GM19395 (cell line): ENCODE measurements around the gene AIG1.

Source experiments
- ATAC-seq: cut with Tn5 transposase; IDR thresholded peaks from one replicate; pipeline ENCODE4 v1.9.1; 2021; ENCODE audit warnings: mild to moderate bottlenecking, moderate library complexity; ENCODE audit not compliant: unreplicated experiment

The AIG1 gene

DNA sequence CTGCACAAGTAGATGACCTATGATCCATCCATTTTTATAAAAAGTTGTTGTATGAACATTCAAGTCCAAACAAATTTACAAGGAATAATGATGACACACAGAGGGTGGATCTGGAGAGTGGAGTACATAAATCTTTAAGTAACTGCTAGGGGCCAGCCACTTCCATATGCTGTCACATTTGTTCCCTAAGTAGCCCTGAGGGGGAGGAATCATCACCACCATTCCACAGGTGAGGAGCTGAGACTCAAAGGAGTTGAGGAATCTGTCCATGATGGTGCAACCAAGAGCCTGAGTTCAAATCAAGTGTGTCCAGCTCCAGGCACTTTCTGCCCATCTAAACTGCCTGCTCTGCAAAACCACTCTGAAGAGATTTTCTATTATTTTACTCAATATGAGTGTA is 132.1 kb downstream of the AIG1 start:
- ATAC-seq, result no peak

DNA sequence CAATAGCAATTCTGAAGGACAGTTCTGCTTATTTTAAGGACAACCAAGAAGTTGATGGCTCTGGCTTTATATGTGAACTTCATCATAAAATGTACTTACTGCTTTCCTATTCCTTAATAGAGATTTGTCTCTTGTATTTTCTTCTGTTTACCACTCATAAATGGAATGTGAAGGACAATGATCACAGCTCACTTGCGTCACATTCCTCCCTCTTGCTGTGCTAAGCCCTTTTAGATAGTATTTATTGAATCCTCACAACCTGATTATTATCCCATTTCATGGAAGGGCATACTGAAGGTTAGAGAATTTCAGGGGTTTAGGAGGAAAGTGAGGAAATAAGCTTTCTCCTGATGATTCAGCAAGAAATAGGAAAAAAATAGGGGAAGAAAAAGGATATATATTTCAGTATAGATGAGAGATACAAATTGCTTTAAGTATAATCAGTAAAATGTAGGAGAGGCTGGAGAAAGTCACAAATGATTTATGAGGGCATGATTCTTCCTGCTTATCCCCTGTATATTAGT is 132.9 kb downstream of the AIG1 start:
- no peak for ATAC-seq

GRCh38 chr6:143194095-143194589 is 133.5 kb downstream of the AIG1 start:
- ATAC-seq, result no peak

DNA sequence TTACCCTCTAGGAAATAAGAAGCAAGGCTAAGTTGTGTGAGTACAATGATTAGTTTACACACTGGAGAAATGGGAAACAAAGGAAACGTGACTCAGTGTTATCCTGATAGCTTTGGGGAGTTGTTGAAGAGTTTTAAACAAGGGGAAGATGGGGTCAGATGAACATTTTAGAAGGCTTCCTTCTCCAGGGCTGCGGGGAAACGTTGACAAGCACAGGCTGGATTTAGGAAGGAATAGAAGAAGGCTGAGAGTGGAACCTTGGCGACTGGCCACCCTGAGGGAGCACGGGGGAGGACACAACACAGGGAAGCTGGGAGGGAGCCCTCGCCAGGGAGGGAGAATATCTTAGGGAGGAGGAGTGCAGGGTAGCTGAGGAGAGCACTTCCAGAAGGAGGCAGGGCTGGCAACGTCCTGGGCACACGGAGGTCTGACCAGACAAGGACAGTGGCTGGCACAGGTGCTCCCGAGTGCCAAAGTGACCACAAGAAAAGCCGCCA is 134.7 kb downstream of the AIG1 start:
- ATAC-seq, result no peak

DNA sequence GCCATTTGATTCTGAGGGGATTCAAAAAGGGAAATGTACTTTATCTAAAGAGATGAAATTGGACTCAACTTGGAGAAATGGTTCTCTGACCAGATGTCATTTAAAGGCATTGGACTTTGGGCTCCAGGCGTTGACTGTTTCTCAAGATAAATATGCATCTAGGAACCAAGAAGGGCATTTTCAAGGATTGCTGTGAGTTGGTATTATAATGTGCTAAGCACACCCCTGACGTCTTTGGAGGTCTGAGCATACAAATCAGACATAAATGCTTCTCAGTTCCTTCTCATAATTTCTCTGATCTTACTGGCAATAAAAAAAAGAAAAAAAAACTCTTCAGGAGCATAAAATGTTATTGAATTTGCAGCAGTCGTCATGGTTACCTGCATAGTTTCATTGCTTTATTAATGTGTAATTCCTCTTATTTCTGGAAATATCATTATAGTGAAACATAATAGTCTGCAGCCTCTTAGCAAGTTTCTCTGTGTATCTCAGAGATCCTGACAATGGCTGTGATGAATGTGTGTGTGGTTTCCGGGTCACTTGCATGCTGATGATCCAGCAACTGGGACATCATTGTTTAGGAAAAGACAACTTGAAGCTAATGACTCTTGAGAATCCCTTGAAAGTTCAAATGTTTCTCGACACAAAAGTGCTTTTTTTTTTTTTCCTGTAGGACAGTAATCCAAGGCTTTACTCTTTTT is 136.0 kb downstream of the AIG1 start:
- ATAC-seq, result no peak

GRCh38 chr6:143197377-143197776 is 136.7 kb downstream of the AIG1 start:
- no peak for ATAC-seq

DNA sequence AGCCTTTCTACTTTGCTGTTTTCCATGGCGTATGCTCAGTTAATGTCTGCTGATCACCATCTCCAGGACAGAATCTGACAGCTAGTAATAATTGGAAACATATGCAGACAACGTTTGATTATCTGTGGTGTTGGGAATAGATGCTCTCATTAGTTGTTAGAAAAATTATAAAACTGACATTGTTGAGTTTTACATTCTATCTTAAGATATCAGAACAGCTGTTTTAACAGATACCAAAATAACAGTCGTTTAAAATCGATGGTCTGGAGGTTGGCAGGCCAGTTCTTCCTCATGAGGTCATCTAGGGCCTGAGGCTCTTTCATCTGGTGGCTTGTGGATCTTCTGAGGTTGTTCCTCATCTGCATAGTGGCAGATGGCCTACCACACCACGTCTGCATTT is 137.6 kb downstream of the AIG1 start:
- no peak for ATAC-seq

DNA sequence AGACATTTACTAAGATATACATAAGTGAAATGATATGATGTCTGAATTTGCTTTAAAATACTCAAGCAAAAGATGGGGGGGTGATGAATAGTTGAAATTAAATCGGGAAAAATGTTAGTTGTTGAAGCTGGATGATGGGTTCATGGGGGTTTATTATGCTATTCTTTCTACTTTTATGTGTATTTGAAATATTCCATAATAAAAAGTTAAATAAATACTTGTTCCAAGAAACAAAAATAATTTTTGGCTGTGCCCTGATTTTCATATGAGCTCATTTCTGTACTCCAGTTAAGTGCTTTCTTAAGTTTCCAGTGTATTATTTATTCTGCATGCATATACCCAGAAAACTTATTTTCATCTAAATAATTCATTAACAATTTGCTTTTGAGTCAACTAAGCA is 138.6 kb downstream of the AIG1 start:
- ATAC-seq, result no peak

DNA sequence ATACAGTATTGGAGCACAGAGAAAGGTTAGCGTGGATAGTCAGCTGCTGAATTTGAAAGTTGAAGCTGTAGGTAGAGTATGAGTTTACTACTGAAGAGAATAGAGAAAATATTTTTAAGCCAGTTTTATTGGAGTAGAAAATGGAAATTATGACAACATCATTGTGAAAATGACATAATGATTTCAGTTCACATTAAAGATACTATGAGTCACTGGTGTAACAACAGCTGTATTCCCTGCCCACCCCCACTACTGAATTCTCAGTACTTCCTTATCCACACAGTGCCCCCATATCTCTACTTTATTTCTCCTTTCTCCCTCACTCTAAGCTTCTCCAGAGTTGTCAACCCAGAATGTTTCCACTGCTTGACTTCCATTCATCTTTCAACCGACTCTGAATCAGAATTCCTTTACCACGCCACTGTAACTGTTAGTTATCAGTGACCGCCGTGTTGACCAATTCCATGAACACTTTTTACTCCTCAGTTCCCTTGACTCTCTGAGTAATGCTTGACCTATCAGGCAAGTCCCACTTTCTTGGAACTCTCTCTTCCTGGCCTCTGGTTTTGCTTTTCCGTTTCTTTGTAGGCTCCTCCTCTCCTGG is 139.6 kb downstream of the AIG1 start:
- no peak for ATAC-seq

DNA sequence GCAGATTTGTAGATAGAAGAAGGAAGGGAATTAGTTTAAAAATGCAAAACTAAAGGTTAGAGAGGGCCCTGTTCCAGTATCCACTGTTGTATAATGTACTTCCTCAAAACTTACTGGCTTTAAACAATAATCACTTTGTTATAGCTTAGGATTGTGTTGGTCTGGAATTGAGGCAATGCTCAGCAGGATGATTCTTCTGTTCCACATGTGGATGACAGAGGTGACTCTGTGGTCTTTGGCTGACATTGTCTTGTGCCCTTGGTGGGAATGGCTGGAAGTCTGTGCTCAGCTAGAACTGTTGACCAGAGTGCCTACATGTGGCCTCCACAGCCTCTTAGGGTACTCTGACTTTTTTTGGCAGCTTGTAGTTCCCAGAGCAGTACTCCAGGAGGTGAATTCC is 143.4 kb downstream of the AIG1 start:
- no peak for ATAC-seq

DNA sequence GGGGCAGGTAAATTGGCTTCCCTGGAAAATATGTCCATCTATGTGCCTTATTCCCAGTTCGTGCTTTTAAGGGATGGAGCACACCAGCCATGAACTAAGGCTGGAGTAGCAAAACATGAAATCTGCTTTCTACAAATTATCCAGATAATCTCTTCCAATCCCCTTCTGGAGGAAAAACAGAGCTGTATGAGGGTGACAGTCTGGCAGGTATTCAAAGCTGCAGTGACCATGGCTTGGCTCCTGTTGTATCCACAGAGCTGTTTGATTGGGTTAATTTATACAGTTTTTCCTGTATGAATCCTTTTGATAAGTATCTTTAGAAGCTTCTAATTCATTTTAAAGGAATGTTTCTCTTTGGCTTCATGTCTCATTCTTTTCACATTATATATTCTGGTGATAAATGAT is 144.4 kb downstream of the AIG1 start:
- no peak for ATAC-seq

DNA sequence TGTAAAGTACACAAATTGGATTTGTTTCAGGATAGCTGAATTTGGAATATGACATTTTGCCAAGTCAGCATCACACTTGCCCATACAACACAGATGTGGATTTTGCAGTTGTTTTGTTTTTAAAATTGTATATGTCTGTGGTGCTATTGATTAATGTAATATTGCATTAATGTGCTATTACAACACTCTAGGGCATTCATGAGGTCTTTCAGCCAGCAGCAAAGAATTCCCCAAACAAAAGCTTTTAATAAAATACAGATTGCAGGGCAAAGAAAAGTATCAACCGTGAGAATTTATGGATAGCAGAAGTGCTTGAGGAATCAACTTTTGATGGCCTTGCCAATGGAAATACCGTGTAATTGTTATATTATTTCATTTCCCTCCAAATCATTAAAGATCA is 144.9 kb downstream of the AIG1 start:
- no peak for ATAC-seq

GRCh38 chr6:143205991-143206390 is 145.3 kb downstream of the AIG1 start:
- ATAC-seq, result no peak

DNA sequence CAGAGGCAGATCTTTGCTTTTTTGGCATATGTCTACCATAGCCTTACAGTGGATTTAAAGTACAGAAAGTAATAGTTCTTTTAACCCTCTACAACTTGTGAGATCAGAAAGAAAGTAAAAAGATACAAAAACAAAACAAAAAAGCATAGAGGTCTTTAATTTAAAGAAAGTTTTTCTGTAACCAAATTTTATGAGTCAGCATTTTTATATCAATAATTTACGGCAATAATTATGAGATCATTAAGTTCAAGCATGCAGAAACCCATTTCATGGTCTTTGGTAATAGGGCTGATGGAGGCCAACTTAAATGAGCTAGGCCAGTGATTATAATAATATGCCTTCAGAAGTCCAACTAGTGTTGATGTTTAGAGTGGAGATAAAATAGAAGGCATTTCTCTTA is 145.9 kb downstream of the AIG1 start:
- ATAC-seq, result no peak

DNA sequence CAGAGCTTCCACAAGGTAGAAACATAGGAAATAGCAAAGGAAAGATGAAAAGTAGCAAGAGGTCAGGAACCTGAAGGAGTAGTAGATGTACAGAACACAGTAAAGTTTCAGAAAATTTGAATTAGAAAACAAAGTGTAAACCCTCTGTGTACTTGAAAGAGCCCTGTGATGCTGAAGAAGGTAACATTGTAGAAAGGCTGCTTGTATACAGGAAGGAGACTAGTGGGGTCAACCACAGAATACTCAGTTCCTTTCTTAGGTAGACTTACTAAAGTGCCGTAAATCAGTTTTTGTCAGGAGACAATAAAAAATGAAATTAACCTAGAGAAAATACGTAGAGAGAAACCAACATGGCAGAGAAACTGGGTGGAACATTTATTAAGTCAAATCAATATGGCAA is 149.7 kb downstream of the AIG1 start:
- no peak for ATAC-seq

- ATAC-seq, result no peak
Observed at GRCh38 chr6:143213859-143214376, 153.2 kb downstream of the AIG1 start.

- ATAC-seq, result no peak
Observed at GRCh38 chr6:143215363-143215762, 154.7 kb downstream of the AIG1 start.

- ATAC-seq, result no peak
Observed at GRCh38 chr6:143215771-143216170, 155.1 kb downstream of the AIG1 start.

- ATAC-seq, result no peak
Observed at GRCh38 chr6:143218233-143218632, 157.5 kb downstream of the AIG1 start.

GRCh38 chr6:143221698-143222097 is 161.0 kb downstream of the AIG1 start:
- no peak for ATAC-seq

DNA sequence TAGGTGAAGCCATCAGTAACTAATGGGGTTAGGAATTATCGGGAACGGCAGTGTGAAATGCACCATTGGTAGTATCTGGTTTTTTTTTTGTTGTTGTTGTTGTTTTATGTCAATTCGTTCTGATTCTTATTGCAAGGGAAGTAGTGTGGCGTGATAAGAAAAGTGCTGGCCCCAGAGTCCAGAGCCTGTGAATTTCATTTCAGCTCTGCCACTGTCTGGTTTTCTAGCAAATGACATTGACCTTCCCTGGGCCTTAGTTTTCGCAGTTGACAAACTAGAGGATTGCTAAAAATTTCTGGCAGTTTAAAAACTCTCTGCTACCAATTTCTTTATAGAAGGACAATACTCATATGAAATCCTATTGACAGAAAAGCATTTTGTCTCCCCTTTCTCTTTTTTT is 161.6 kb downstream of the AIG1 start:
- ATAC-seq, result no peak

DNA sequence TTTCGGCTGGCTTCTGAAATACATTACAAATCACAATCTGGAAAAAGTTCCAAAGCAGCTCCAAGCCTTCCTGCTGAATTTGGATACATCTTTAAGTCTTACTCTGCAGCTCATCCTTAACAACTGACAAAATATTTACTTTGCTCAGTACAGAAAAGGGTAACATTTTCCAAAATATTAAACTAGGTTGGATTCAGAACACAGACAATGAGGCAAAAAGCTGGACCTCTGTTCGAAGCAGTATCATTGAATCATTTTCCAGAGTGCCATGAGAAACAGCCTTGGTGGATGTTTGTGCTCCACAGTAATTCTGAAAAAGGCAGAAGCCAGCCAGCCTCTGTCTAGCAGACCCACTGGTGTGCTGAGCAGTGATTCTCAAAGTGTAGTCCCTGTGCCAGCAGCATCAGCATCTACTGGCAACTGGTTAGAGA is 162.1 kb downstream of the AIG1 start:
- no peak for ATAC-seq
